ENCODE results near the gene CRYGS. TPM values are rescaled to one million over a fixed set of nuclear protein-coding genes. Genes with fewer than 3 reads are reported as not detected.
"Not testable (repeated sequence)": the region's sequence is repeated elsewhere in the genome, so short reads cannot be mapped to it uniquely, and the experiment has no call there.

Gene CRYGS
- total RNA-seq, 8 experiments from 2014 or later, result 1.2 to 4.9 (median 2.9) TPM

- ATAC-seq (replicated peaks in 6 of 8), result no peak
- Histone ChIP-seq H3K27ac (no peak overlapping the region), H3K4me3 (no peak overlapping the region), H3K4me1 (replicated peaks in 1 of 2) (peaks cover 29% of the 10 kb centered on the region in 2 donors)
- in situ Hi-C loops (cut with MboI; ENCODE audit: low pct_unique_long_range_greater_than_20kb in 2 of 9, low sequenced_read_pairs in 9 of 9, unreplicated experiment in 9 of 9), result loop anchor here in 1 of 9 experiments (25.0 kb wide), 1 partner anchor 226 kb away; no protein-coding TSS in a partner anchor
- WGBS, 10 experiments, result 19 to 100% (median 80%) methylated on average over 2 to 5 of the region's 5 CpGs; no CpG with 5 or more reads in 1 of the 10 experiments
Measured at GRCh38 chr3:186513386-186513785, 30.8 kb downstream of the CRYGS start.

GRCh38 chr3:186512570-186513302, 31.4 kb downstream of the CRYGS start:
- in situ Hi-C loops (cut with MboI; ENCODE audit: low pct_unique_long_range_greater_than_20kb in 2 of 9, low sequenced_read_pairs in 9 of 9, unreplicated experiment in 9 of 9), result loop anchor here in 1 of 9 experiments (25.0 kb wide), 1 partner anchor 225 kb away; no protein-coding TSS in a partner anchor
- Histone ChIP-seq H3K4me3 (no peak overlapping the region), H3K27ac (no peak overlapping the region), H3K4me1 (replicated peaks in 1 of 2) (peaks cover 23 to 29% of the 10 kb centered on the region in 2 donors)
- peak in 5 of 8 experiments; percentile 10 to 25 (median 18) for ATAC-seq (replicated peaks in 6 of 8)
- 0 to 33% (median 15%) methylated on average over 2 to 6 of the region's 9 CpGs; no CpG with 5 or more reads in 1 of the 10 experiments for WGBS, 10 experiments

- 33 to 100% (median 73%) methylated on average over 1 to 4 of the region's 5 CpGs; no CpG with 5 or more reads in 3 of the 10 experiments for WGBS, 10 experiments
- no peak for ATAC-seq (replicated peaks in 6 of 8)
- Histone ChIP-seq H3K4me3 (no peak overlapping the region), H3K4me1 (replicated peaks in 1 of 2) (peaks cover 20 to 29% of the 10 kb centered on the region in 2 donors), H3K27ac (no peak overlapping the region)
- in situ Hi-C loops (cut with MboI; ENCODE audit: low pct_unique_long_range_greater_than_20kb in 2 of 9, low sequenced_read_pairs in 9 of 9, unreplicated experiment in 9 of 9), result loop anchor here in 1 of 9 experiments (25.0 kb wide), 1 partner anchor 224 kb away; no protein-coding TSS in a partner anchor
Measured at GRCh38 chr3:186511702-186512101, 32.5 kb downstream of the CRYGS start.

GRCh38 chr3:186511245-186511644, 32.9 kb downstream of the CRYGS start:
- no peak for ATAC-seq (replicated peaks in 6 of 8)
- peaks cover 20 to 29% of the 10 kb centered on the region in 2 donors for H3K4me1 ChIP-seq (replicated peaks in 1 of 2)
- H3K4me3 ChIP-seq, result no peak overlapping the region
- in situ Hi-C loops (cut with MboI; ENCODE audit: low pct_unique_long_range_greater_than_20kb in 2 of 9, low sequenced_read_pairs in 9 of 9, unreplicated experiment in 9 of 9), result loop anchor here in 1 of 9 experiments (25.0 kb wide), 1 partner anchor 224 kb away; no protein-coding TSS in a partner anchor
- 0 to 100% (median 68%) methylated on average over 1 to 4 of the region's 4 CpGs; no CpG with 5 or more reads in 4 of the 10 experiments for WGBS, 10 experiments
- H3K27ac ChIP-seq, result no peak overlapping the region

- peak in 6 of 8 experiments; percentile 76 to 89 (median 81) for ATAC-seq (replicated peaks in 6 of 8)
- WGBS, 10 experiments, result 0 to 100% (median 45%) methylated on average over 1 to 5 of the region's 9 CpGs; no CpG with 5 or more reads in 4 of the 10 experiments
- Histone ChIP-seq H3K4me3 (no peak overlapping the region), H3K4me1 (replicated peaks in 1 of 2) (peaks cover 20 to 29% of the 10 kb centered on the region in 2 donors), H3K27ac (peak overlapping the region in 1 of 2 donors; percentile 25)
- in situ Hi-C loops (cut with MboI; ENCODE audit: low pct_unique_long_range_greater_than_20kb in 2 of 9, low sequenced_read_pairs in 9 of 9, unreplicated experiment in 9 of 9), result loop anchor here in 1 of 9 experiments (25.0 kb wide), 1 partner anchor 223 kb away; no protein-coding TSS in a partner anchor
Measured at GRCh38 chr3:186510374-186511079, 33.7 kb downstream of the CRYGS start.

GRCh38 chr3:186509423-186509822, 34.8 kb downstream of the CRYGS start:
- 0 to 94% (median 72%) methylated on average over 1 to 2 of the region's 2 CpGs; no CpG with 5 or more reads in 5 of the 10 experiments for WGBS, 10 experiments
- H3K4me1 ChIP-seq (replicated peaks in 1 of 2), result peaks cover 20 to 29% of the 10 kb centered on the region in 2 donors
- H3K4me3 ChIP-seq, result no peak overlapping the region
- in situ Hi-C loops (cut with MboI; ENCODE audit: low pct_unique_long_range_greater_than_20kb in 2 of 9, low sequenced_read_pairs in 9 of 9, unreplicated experiment in 9 of 9), result loop anchor here in 1 of 9 experiments (25.0 kb wide), 1 partner anchor 222 kb away; no protein-coding TSS in a partner anchor
- no peak overlapping the region for H3K27ac ChIP-seq
- peak in 4 of 8 experiments; percentile 2 to 79 (median 67) for ATAC-seq (replicated peaks in 6 of 8)

- 31 to 83% (median 75%) methylated on average over 1 to 2 of the region's 2 CpGs; no CpG with 5 or more reads in 6 of the 10 experiments for WGBS, 10 experiments
- in situ Hi-C loops (cut with MboI; ENCODE audit: low pct_unique_long_range_greater_than_20kb in 2 of 9, low sequenced_read_pairs in 9 of 9, unreplicated experiment in 9 of 9), result loop anchor here in 1 of 9 experiments (25.0 kb wide), 1 partner anchor 220 kb away; no protein-coding TSS in a partner anchor
- H3K4me3 ChIP-seq, result no peak overlapping the region
- ATAC-seq (replicated peaks in 6 of 8), result no peak
- H3K27ac ChIP-seq, result no peak overlapping the region
- peaks cover 21 to 25% of the 10 kb centered on the region in 2 donors for H3K4me1 ChIP-seq (replicated peaks in 1 of 2)
Measured at GRCh38 chr3:186506857-186507256, 37.3 kb downstream of the CRYGS start.

- Histone ChIP-seq H3K27ac (no peak overlapping the region), H3K4me1 (replicated peaks in 1 of 2) (peaks cover 21 to 25% of the 10 kb centered on the region in 2 donors), H3K4me3 (no peak overlapping the region)
- in situ Hi-C loops (cut with MboI; ENCODE audit: low pct_unique_long_range_greater_than_20kb in 2 of 9, low sequenced_read_pairs in 9 of 9, unreplicated experiment in 9 of 9), result loop anchor here in 1 of 9 experiments (25.0 kb wide), 1 partner anchor 219 kb away; no protein-coding TSS in a partner anchor
- 0 to 100% (median 69%) methylated on average over 1 to 3 of the region's 3 CpGs; no CpG with 5 or more reads in 1 of the 10 experiments for WGBS, 10 experiments
- no peak for ATAC-seq (replicated peaks in 6 of 8)
Measured at GRCh38 chr3:186506191-186506739, 37.9 kb downstream of the CRYGS start.

- H3K4me1 ChIP-seq (replicated peaks in 1 of 2), result peaks cover 5 to 7% of the 10 kb centered on the region in 2 donors
- H3K4me3 ChIP-seq, result no peak overlapping the region
- WGBS, 10 experiments, result 5 to 82% (median 52%) methylated on average over 2 to 6 of the region's 6 CpGs; no CpG with 5 or more reads in 1 of the 10 experiments
- in situ Hi-C loops (cut with MboI; ENCODE audit: low pct_unique_long_range_greater_than_20kb in 2 of 9, low sequenced_read_pairs in 9 of 9, unreplicated experiment in 9 of 9), result loop anchor here in 1 of 9 experiments (25.0 kb wide), 1 partner anchor 216 kb away; no protein-coding TSS in a partner anchor
- H3K27ac ChIP-seq, result no peak overlapping the region
- peak in 3 of 8 experiments; percentile 76 to 95 (median 95) for ATAC-seq (replicated peaks in 6 of 8)
Measured at GRCh38 chr3:186502966-186503712, 41.0 kb downstream of the CRYGS start.

GRCh38 chr3:186502138-186502948, 41.8 kb downstream of the CRYGS start:
- in situ Hi-C loops (cut with MboI; ENCODE audit: low pct_unique_long_range_greater_than_20kb in 2 of 9, low sequenced_read_pairs in 9 of 9, unreplicated experiment in 9 of 9), result loop anchor here in 1 of 9 experiments (25.0 kb wide), 1 partner anchor 215 kb away; no protein-coding TSS in a partner anchor
- peak; percentile 21 to 70 (median 40) for ATAC-seq (replicated peaks in 6 of 8)
- Histone ChIP-seq H3K27ac (no peak overlapping the region), H3K4me3 (no peak overlapping the region), H3K4me1 (replicated peaks in 1 of 2) (peaks cover 5 to 7% of the 10 kb centered on the region in 2 donors)
- 0 to 81% (median 50%) methylated on average over 1 to 3 of the region's 5 CpGs; no CpG with 5 or more reads in 1 of the 10 experiments for WGBS, 10 experiments

- H3K27ac ChIP-seq; H3K4me3 ChIP-seq; ATAC-seq (replicated peaks in 6 of 8): not testable (repeated sequence)
- H3K4me1 ChIP-seq (replicated peaks in 1 of 2), result peaks cover 5 to 13% of the 10 kb centered on the region in 2 donors
- 11 to 100% (median 83%) methylated on average over 1 to 3 of the region's 3 CpGs; no CpG with 5 or more reads in 4 of the 10 experiments for WGBS, 10 experiments
- in situ Hi-C loops (cut with MboI; ENCODE audit: low pct_unique_long_range_greater_than_20kb in 2 of 9, low sequenced_read_pairs in 9 of 9, unreplicated experiment in 9 of 9), result loop anchor here in 1 of 9 experiments (25.0 kb wide), 1 partner anchor 213 kb away; no protein-coding TSS in a partner anchor
Measured at GRCh38 chr3:186499949-186500348, 44.2 kb downstream of the CRYGS start.
